Neuronal stem cell (in vitro differentiated cells): Measurements from ENCODE around the gene TECTA.

Experiments used
- DNase-seq: peaks from one replicate; pipeline ENCODE4 v3.0.0-alpha.2; 2013; ENCODE audit warnings: low spot score
- H2AFZ ChIP-seq: one replicate; pipeline ENCODE4 v1.6.1; 2013; ENCODE audit warnings: mild to moderate bottlenecking, low read length, inconsistent platforms
- H2AK5ac ChIP-seq: 2 replicates; pipeline ENCODE4 v1.6.1; 2013; ENCODE audit warnings: low read depth, mild to moderate bottlenecking, inconsistent platforms, low read length, moderate library complexity, mixed read lengths
- H2BK120ac ChIP-seq: 2 replicates; pipeline ENCODE4 v1.6.1; 2013; ENCODE audit warnings: low read depth, mild to moderate bottlenecking, inconsistent platforms, low read length, moderate library complexity, mixed read lengths
- H2BK12ac ChIP-seq: one replicate; pipeline ENCODE4 v1.6.1; 2013; ENCODE audit warnings: low read length, inconsistent platforms
- H2BK15ac ChIP-seq: 2 replicates; pipeline ENCODE4 v1.6.1; 2013; ENCODE audit warnings: mild to moderate bottlenecking, low read length, inconsistent platforms, mixed read lengths
- H2BK5ac ChIP-seq: one replicate; pipeline ENCODE4 v1.6.1; 2013; ENCODE audit warnings: inconsistent platforms, mild to moderate bottlenecking, low read length, moderate library complexity
- H3K14ac ChIP-seq: one replicate; pipeline ENCODE4 v1.6.1; 2013; ENCODE audit warnings: low read length, inconsistent platforms
- H3K18ac ChIP-seq: 2 replicates; pipeline ENCODE4 v1.6.1; 2013; ENCODE audit warnings: low read length, inconsistent platforms
- H3K23ac ChIP-seq: 2 replicates; pipeline ENCODE4 v1.6.1; 2013; ENCODE audit warnings: low read depth, mild to moderate bottlenecking, mixed read lengths, low read length, inconsistent platforms; ENCODE audit not compliant: poor library complexity
- H3K27ac ChIP-seq: replicated peaks from 3 replicates; pipeline ENCODE4 v1.5.1; 2013; ENCODE audit warnings: low read length, inconsistent platforms
- H3K27me3 ChIP-seq, 3 experiments: 2 replicates each; pipeline ENCODE4 v1.6.1; 2013; ENCODE audit warnings: low read length in 3 of 3, mild to moderate bottlenecking in 2 of 3, inconsistent platforms in 1 of 3, low read depth in 1 of 3, mixed read lengths in 1 of 3, moderate library complexity in 1 of 3; ENCODE audit not compliant: control insufficient read depth in 3 of 3, insufficient read depth in 3 of 3
- H3K36me3 ChIP-seq, 2 donors: replicated peaks in 1 of 2; 2 replicates each; pipeline ENCODE4 v1.6.1; 2013; ENCODE audit warnings: low read length in 2 of 2; ENCODE audit not compliant: control insufficient read depth in 2 of 2, insufficient read depth in 2 of 2
- H3K4ac ChIP-seq: 2 replicates; pipeline ENCODE4 v1.6.1; 2013; ENCODE audit warnings: inconsistent platforms, mild to moderate bottlenecking, low read length, moderate library complexity
- H3K4me1 ChIP-seq, 2 donors: 1 replicate in 1 of 2; 2 replicates in 1 of 2; pipeline ENCODE4 v1.6.1; 2013; ENCODE audit warnings: low read length in 2 of 2, low read depth in 1 of 2; ENCODE audit not compliant: control insufficient read depth in 2 of 2, insufficient read depth in 1 of 2
- H3K4me2 ChIP-seq: one replicate; pipeline ENCODE4 v1.6.1; 2013; ENCODE audit warnings: mild to moderate bottlenecking, low read length, inconsistent platforms; ENCODE audit not compliant: insufficient read depth, poor library complexity, severe bottlenecking
- H3K4me3 ChIP-seq, 2 donors: 2 replicates each; pipeline ENCODE4 v1.5.1; 2013; ENCODE audit warnings: low read length in 2 of 2, mild to moderate bottlenecking in 2 of 2, inconsistent platforms in 1 of 2, moderate library complexity in 1 of 2
- H3K79me1 ChIP-seq: one replicate; pipeline ENCODE4 v1.6.1; 2013; ENCODE audit warnings: low read depth, mild to moderate bottlenecking, inconsistent platforms, low read length, moderate library complexity
- H3K9ac ChIP-seq: one replicate; pipeline ENCODE4 v1.6.1; 2013; ENCODE audit warnings: mild to moderate bottlenecking, low read depth, low read length, inconsistent platforms; ENCODE audit not compliant: poor library complexity
- H3K9me3 ChIP-seq, 2 donors: replicated peaks in 1 of 2; 2 replicates each; pipeline versions ENCODE3 to v1.6.1; 2013; ENCODE audit warnings: low read length in 2 of 2, mild to moderate bottlenecking in 2 of 2, inconsistent platforms in 1 of 2, low read depth in 1 of 2, mixed read lengths in 1 of 2, moderate library complexity in 1 of 2; ENCODE audit not compliant: control insufficient read depth in 2 of 2, insufficient read depth in 1 of 2
- H4K8ac ChIP-seq: one replicate; pipeline ENCODE4 v1.6.1; 2013; ENCODE audit warnings: low read depth, mild to moderate bottlenecking, inconsistent platforms, low read length, moderate library complexity
- H4K91ac ChIP-seq: one replicate; pipeline ENCODE4 v1.6.1; 2013; ENCODE audit warnings: low read length, low read depth, mild to moderate bottlenecking, inconsistent platforms; ENCODE audit not compliant: poor library complexity
- WGBS, 2 donors: extraction: QIAGEN DNeasy Blood & Tissue Kit; methylation state at CpG; one replicate each; pipeline ENCODE4 v1.1.7; 2013; ENCODE audit warnings: missing lambda C conversion rate in 2 of 2, mixed read lengths in 1 of 2; ENCODE audit not compliant: insufficient read length in 2 of 2, insufficient replicate concordance in 1 of 2; ENCODE audit errors: extremely low coverage in 2 of 2; 5-methylcytosine and 5-hydroxymethylcytosine counted together

Gene TECTA

GRCh38 chr11:121154486-121155314 is 53.7 kb downstream of the TECTA start:
- no peaks in the 10 kb centered on the region for H3K27me3 ChIP-seq
- H3K4me1 ChIP-seq, result no peaks in the 10 kb centered on the region
- H2BK5ac ChIP-seq, result no peak overlapping the region
- no peak overlapping the region for H3K4ac ChIP-seq
- peak overlapping the region; percentile 18 for H2AFZ ChIP-seq
- H3K9ac ChIP-seq, result no peak overlapping the region
- no peak overlapping the region for H4K8ac ChIP-seq
- H3K18ac ChIP-seq, result no peak overlapping the region
- DNase-seq, result no peak
- H4K91ac ChIP-seq, result no peak overlapping the region
- no peak overlapping the region for H3K23ac ChIP-seq
- no peak overlapping the region for H3K27ac ChIP-seq
- H3K4me3 ChIP-seq, result no peak overlapping the region
- no peak overlapping the region for H2BK15ac ChIP-seq
- no peak overlapping the region for H3K14ac ChIP-seq
- H2AK5ac ChIP-seq, result no peak overlapping the region
- H2BK120ac ChIP-seq, result no peak overlapping the region
- H3K79me1 ChIP-seq, result no peaks in the 10 kb centered on the region
- whole genome bisulfite sequencing, 2 donors, result no CpG with 5 or more reads among the region's 13 CpGs
- no peaks in the 10 kb centered on the region for H3K36me3 ChIP-seq
- H3K4me2 ChIP-seq, result no peak overlapping the region
- no peak overlapping the region for H2BK12ac ChIP-seq
- peaks cover 0 to 5% of the 10 kb centered on the region in 2 donors for H3K9me3 ChIP-seq

GRCh38 chr11:121157756-121158155 is 56.7 kb downstream of the TECTA start:
- no CpG with 5 or more reads among the region's 36 CpGs for WGBS, 2 donors

GRCh38 chr11:121159741-121160140 is 58.7 kb downstream of the TECTA start:
- no CpG with 5 or more reads among the region's 3 CpGs for WGBS, 2 donors
- Histone ChIP-seq H2BK15ac (no peak overlapping the region), H3K4me3 (no peak overlapping the region), H3K27ac (no peak overlapping the region), H3K4ac (no peak overlapping the region), H3K4me2 (no peak overlapping the region), H4K91ac (no peak overlapping the region), H3K79me1 (no peaks in the 10 kb centered on the region), H2BK12ac (no peak overlapping the region), H3K14ac (no peak overlapping the region), H3K36me3 (no peaks in the 10 kb centered on the region), H2BK120ac (no peak overlapping the region), H3K4me1 (no peaks in the 10 kb centered on the region), H2AFZ (no peak overlapping the region), H3K27me3 (no peaks in the 10 kb centered on the region), H3K9me3 (peaks cover 0 to 3% of the 10 kb centered on the region in 2 donors), H2BK5ac (no peak overlapping the region), H2AK5ac (no peak overlapping the region), H3K23ac (no peak overlapping the region), H3K18ac (no peak overlapping the region), H4K8ac (no peak overlapping the region), H3K9ac (no peak overlapping the region)
- DNase-seq, result no peak

More at GRCh38 chr11:121157756-121158155, 56.7 kb downstream of the TECTA start:
- no peaks in the 10 kb centered on the region for H3K4me1 ChIP-seq
- H4K8ac ChIP-seq, result peak overlapping the region; percentile 32
- H2BK120ac ChIP-seq, result no peak overlapping the region
- H3K4me2 ChIP-seq, result no peak overlapping the region
- H3K36me3 ChIP-seq, result no peaks in the 10 kb centered on the region
- H3K4me3 ChIP-seq, result no peak overlapping the region
- no peak overlapping the region for H3K9ac ChIP-seq
- no peak for DNase-seq
- no peak overlapping the region for H2AK5ac ChIP-seq
- H3K4ac ChIP-seq, result no peak overlapping the region
- H3K23ac ChIP-seq, result peak overlapping the region; percentile 12
- H2BK15ac ChIP-seq, result no peak overlapping the region
- H3K9me3 ChIP-seq, result peaks cover 0 to 3% of the 10 kb centered on the region in 2 donors
- no peaks in the 10 kb centered on the region for H3K27me3 ChIP-seq
- H3K18ac ChIP-seq, result no peak overlapping the region
- no peak overlapping the region for H2BK12ac ChIP-seq
- no peak overlapping the region for H4K91ac ChIP-seq
- no peak overlapping the region for H3K27ac ChIP-seq
- no peak overlapping the region for H2AFZ ChIP-seq
- peak overlapping the region; percentile 76 for H3K14ac ChIP-seq
- H3K79me1 ChIP-seq, result no peaks in the 10 kb centered on the region
- H2BK5ac ChIP-seq, result no peak overlapping the region

- Histone ChIP-seq H3K18ac (no peak overlapping the region), H4K91ac (no peak overlapping the region), H3K79me1 (no peaks in the 10 kb centered on the region), H3K14ac (no peak overlapping the region), H3K4me1 (no peaks in the 10 kb centered on the region), H3K9ac (no peak overlapping the region), H2AFZ (no peak overlapping the region), H2AK5ac (no peak overlapping the region), H3K27ac (no peak overlapping the region), H3K4ac (no peak overlapping the region), H2BK5ac (no peak overlapping the region), H3K27me3 (no peaks in the 10 kb centered on the region), H2BK15ac (no peak overlapping the region), H3K23ac (no peak overlapping the region), H2BK120ac (no peak overlapping the region), H3K4me3 (no peak overlapping the region), H3K36me3 (no peaks in the 10 kb centered on the region), H2BK12ac (no peak overlapping the region), H3K9me3 (peaks cover 0 to 3% of the 10 kb centered on the region in 2 donors), H3K4me2 (no peak overlapping the region), H4K8ac (no peak overlapping the region)
- WGBS, 2 donors, result no CpG with 5 or more reads among the region's 5 CpGs
- DNase-seq, result no peak
These were observed 60.4 kb downstream of the TECTA start for GRCh38 chr11:121161349-121161917.
